Right lobe of liver (tissue), 4 donors: ENCODE data around the gene MAST1.

Experiments
- POLR2A ChIP-seq: fragments of 450-650 bp; IDR thresholded peaks from one replicate; pipeline ENCODE4 v1.6.1; 2017; ENCODE audit warnings: antibody characterized with exemption, mild to moderate bottlenecking
- TF ChIP-seq, protein P1 (sequence below), 4 donors: fragments of 200-600 bp in 3 of 4; fragments of 450-650 bp in 1 of 4; IDR thresholded peaks; one replicate each; pipeline versions ENCODE4 v1.5.1 to v1.8.0; 2016 to 2022; ENCODE audit warnings: antibody characterized with exemption in 4 of 4, mild to moderate bottlenecking in 2 of 4
- donor health status: DM: no; HTN: no; CAD: no.
- donor health status: DM: no; HTN: no; CAD: no.
- donor health status: DM: no; HTN: yes; CAD: no.

DNA sequence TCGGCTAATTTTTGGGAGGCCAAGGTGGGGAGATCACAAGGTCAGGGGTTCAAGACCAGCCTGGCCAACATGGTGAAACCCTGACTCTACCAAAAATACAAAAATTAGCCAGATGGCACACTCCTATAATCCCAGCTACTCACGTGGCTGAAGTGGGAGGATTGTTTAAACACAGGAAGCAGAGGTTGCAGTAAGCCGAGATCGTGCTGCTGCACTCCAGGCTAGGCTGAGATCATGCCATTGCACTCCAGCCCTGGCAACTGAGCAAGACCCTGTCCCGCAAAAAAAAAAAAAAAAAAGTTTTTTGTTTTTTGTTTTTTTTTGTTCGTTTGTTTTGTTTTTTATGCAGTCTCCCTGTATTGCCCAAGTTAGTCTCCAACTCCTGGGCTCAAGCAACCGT is 21.2 kb downstream of the MAST1 start:
- TF ChIP-seq, protein P1, sequence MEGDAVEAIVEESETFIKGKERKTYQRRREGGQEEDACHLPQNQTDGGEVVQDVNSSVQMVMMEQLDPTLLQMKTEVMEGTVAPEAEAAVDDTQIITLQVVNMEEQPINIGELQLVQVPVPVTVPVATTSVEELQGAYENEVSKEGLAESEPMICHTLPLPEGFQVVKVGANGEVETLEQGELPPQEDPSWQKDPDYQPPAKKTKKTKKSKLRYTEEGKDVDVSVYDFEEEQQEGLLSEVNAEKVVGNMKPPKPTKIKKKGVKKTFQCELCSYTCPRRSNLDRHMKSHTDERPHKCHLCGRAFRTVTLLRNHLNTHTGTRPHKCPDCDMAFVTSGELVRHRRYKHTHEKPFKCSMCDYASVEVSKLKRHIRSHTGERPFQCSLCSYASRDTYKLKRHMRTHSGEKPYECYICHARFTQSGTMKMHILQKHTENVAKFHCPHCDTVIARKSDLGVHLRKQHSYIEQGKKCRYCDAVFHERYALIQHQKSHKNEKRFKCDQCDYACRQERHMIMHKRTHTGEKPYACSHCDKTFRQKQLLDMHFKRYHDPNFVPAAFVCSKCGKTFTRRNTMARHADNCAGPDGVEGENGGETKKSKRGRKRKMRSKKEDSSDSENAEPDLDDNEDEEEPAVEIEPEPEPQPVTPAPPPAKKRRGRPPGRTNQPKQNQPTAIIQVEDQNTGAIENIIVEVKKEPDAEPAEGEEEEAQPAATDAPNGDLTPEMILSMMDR (IDR thresholded peaks at IDR 0.05): no peak
- TF ChIP-seq POLR2A: no peak
